Measurements from ENCODE around the gene RASSF3.
"Not testable (repeated sequence)": the region's sequence is repeated elsewhere in the genome, so short reads cannot be mapped to it uniquely, and the experiment has no call there.

Gene RASSF3

GRCh38 chr12:64634508-64635092 lies 24.3 kb downstream of the RASSF3 start:
- no peak for DNase-seq

- DNase-seq, result no peak
Observed at GRCh38 chr12:64635356-64635998, 25.2 kb downstream of the RASSF3 start.

GRCh38 chr12:64636856-64637255 lies 26.6 kb downstream of the RASSF3 start:
- DNase-seq, result no peak

- no peak for DNase-seq
Observed at GRCh38 chr12:64639466-64639865, 29.2 kb downstream of the RASSF3 start.

GRCh38 chr12:64646318-64646717 lies 36.0 kb downstream of the RASSF3 start:
- no peak for DNase-seq

- no peak for DNase-seq
Observed at GRCh38 chr12:64649487-64649886, 39.2 kb downstream of the RASSF3 start.

GRCh38 chr12:64650762-64651161 lies 40.5 kb downstream of the RASSF3 start:
- DNase-seq, result no peak

GRCh38 chr12:64652346-64652745 lies 42.1 kb downstream of the RASSF3 start:
- no peak for DNase-seq

- no peak for DNase-seq
Observed at GRCh38 chr12:64653123-64653522, 42.8 kb downstream of the RASSF3 start.

- DNase-seq, result not testable (repeated sequence)
Observed at GRCh38 chr12:64653907-64654306, 43.6 kb downstream of the RASSF3 start.

- DNase-seq, result no peak
Observed at GRCh38 chr12:64655141-64655540, 44.8 kb downstream of the RASSF3 start.

GRCh38 chr12:64656429-64656828 lies 46.1 kb downstream of the RASSF3 start:
- no peak for DNase-seq

GRCh38 chr12:64658892-64659481 lies 48.7 kb downstream of the RASSF3 start:
- DNase-seq, result no peak

GRCh38 chr12:64660237-64661018 lies 50.1 kb downstream of the RASSF3 start:
- DNase-seq, result no peak

- DNase-seq, result peak; percentile 54
Observed at GRCh38 chr12:64663015-64663414, 52.7 kb downstream of the RASSF3 start.

GRCh38 chr12:64665514-64665913 lies 55.2 kb downstream of the RASSF3 start:
- DNase-seq, result peak; percentile 38

- DNase-seq, result no peak
Observed at GRCh38 chr12:64666054-64666914, 56.0 kb downstream of the RASSF3 start.

- DNase-seq, result no peak
Observed at GRCh38 chr12:64667793-64668192, 57.5 kb downstream of the RASSF3 start.

- DNase-seq, result no peak
Observed at GRCh38 chr12:64669270-64669842, 59.1 kb downstream of the RASSF3 start.

- DNase-seq, result no peak
Observed at GRCh38 chr12:64670019-64670418, 59.7 kb downstream of the RASSF3 start.

GRCh38 chr12:64670919-64671639 lies 60.8 kb downstream of the RASSF3 start:
- no peak for DNase-seq

- DNase-seq, result no peak
Observed at GRCh38 chr12:64671681-64672080, 61.4 kb downstream of the RASSF3 start.
